Activated T-cell treated with anti-CD3 and anti-CD28 coated beads, Interleukin-2, amount 50 U/mL, for 4 hours (primary cell): ENCODE results near the gene LRP11. TPM values are rescaled to one million over a fixed set of nuclear protein-coding genes. Genes with fewer than 3 reads are reported as not detected.

ENCODE experiments used
- ATAC-seq, 2 donors: fragments of 200-7000 bp; cut with Tn5 transposase; one replicate each; pipeline ENCODE4 v1.10.0; 2021
- DNase-seq: peaks from one replicate; pipeline ENCODE4 v3.0.0-alpha.2; 2020
- H3K27me3 Mint-ChIP-seq: one replicate; pipeline ENCODE4 v1.8.0; 2021; ENCODE audit warnings: low read depth, mixed read lengths
- H3K36me3 Mint-ChIP-seq: one replicate; pipeline ENCODE4 v1.8.0; 2022; ENCODE audit warnings: mixed read lengths; ENCODE audit not compliant: insufficient read depth
- H3K4me1 Mint-ChIP-seq: one replicate; pipeline ENCODE4 v1.8.0; 2021; ENCODE audit warnings: low read depth, mixed read lengths
- H3K4me3 Mint-ChIP-seq: one replicate; pipeline ENCODE4 v1.8.0; 2021; ENCODE audit warnings: mild to moderate bottlenecking, moderate library complexity, mixed read lengths
- H3K9me3 Mint-ChIP-seq: one replicate; pipeline ENCODE4 v1.8.0; 2021; ENCODE audit warnings: mixed read lengths
- total RNA-seq, 3 donors: library from RNA; stranded (reverse); gene quantifications; one replicate each; pipeline ENCODE4 v1.2.1, GENCODE V29; 2021

The LRP11 gene
- total RNA-seq, 3 donors from 2014 or later = 2.0 to 3.4 (median 3.2) TPM

GRCh38 chr6:149889326-149889725 lies 25.2 kb upstream of the LRP11 start:
- Mint-ChIP-seq H3K4me3 (no peak overlapping the region), H3K4me1 (no peaks in the 10 kb centered on the region), H3K27me3 (peaks cover 8% of the 10 kb centered on the region), H3K9me3 (no peaks in the 10 kb centered on the region), H3K36me3 (no peaks in the 10 kb centered on the region)
- no peak for DNase-seq
- no peak for ATAC-seq

DNA sequence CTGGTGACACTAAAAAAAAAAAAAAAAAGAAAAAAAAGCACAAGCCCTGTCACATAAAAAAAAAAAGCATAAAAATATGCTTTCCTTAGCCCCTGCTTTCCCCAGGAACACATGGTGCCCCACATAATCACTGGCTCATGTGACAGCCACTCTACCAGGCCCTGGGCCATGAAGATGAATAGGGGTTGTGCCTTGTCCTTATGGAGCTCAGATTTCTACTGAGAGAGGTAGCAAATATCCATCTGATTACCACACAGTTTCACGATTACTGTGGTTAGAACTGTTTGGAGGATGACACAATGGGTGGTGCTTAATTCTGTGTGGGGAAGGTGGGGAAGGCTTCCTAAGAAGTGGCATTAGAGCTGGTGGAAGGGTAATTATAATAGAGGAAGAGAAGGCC lies 24.5 kb upstream of the LRP11 start:
- Mint-ChIP-seq H3K36me3 (no peaks in the 10 kb centered on the region), H3K4me3 (no peak overlapping the region), H3K4me1 (no peaks in the 10 kb centered on the region), H3K9me3 (no peaks in the 10 kb centered on the region), H3K27me3 (peaks cover 10% of the 10 kb centered on the region)
- no peak for ATAC-seq
- DNase-seq = no peak

- Mint-ChIP-seq H3K36me3 (no peaks in the 10 kb centered on the region), H3K4me1 (no peaks in the 10 kb centered on the region), H3K27me3 (peaks cover 14% of the 10 kb centered on the region), H3K9me3 (no peaks in the 10 kb centered on the region), H3K4me3 (no peak overlapping the region)
- ATAC-seq = no peak
- no peak for DNase-seq
Measured at GRCh38 chr6:149888093-149888492, 23.9 kb upstream of the LRP11 start.

GRCh38 chr6:149887343-149887742 lies 23.2 kb upstream of the LRP11 start:
- no peak for ATAC-seq
- Mint-ChIP-seq H3K4me3 (no peak overlapping the region), H3K27me3 (peaks cover 14% of the 10 kb centered on the region), H3K4me1 (no peaks in the 10 kb centered on the region), H3K9me3 (no peaks in the 10 kb centered on the region), H3K36me3 (no peaks in the 10 kb centered on the region)
- DNase-seq = no peak

DNA sequence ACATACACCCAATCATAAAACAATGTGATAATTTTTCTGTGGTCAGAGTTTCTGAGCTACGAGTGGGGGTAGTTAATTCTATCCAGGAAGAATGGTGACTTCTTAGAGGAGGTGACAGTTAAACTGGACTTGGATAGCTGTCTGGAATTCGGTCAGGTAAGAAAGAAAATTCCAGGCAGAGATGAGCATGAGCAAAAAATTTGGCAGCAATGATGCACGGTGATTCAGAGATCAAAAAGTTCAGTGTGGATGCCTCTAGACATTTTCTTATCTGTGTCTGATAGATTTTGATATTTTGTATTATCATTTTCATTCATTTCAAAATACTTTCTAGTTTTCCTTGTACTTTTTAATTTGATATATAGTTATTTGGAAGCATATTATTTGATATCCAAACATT lies 21.7 kb upstream of the LRP11 start:
- H3K27me3 Mint-ChIP-seq = peaks cover 18% of the 10 kb centered on the region
- ATAC-seq = no peak

DNA sequence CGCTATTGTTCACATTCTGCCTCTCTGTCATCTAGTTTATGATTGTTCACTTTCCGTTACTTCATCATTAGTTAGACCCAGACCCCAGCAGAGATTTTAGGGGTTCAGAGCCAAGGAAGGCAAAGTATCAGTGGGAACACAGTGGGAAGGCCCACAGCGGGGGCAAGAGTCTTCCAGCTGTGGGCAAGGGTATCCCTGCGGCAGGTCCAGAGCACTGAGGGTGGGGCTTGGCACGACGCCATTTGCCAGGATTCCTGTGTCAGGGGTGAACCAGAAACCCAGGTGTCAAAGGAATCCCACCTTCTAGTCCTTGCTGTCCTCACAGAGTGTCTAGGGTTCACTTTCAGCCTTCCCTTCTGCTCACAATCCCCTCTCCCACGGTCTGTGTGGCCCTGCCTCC lies 20.5 kb upstream of the LRP11 start:
- Mint-ChIP-seq H3K27me3 (peaks cover 22% of the 10 kb centered on the region), H3K36me3 (no peaks in the 10 kb centered on the region), H3K4me1 (no peaks in the 10 kb centered on the region), H3K4me3 (no peak overlapping the region), H3K9me3 (no peaks in the 10 kb centered on the region)
- ATAC-seq = no peak
- DNase-seq = no peak

More for the DNA sequence above, 21.7 kb upstream of the LRP11 start:
- Mint-ChIP-seq H3K4me1 (no peaks in the 10 kb centered on the region), H3K36me3 (no peaks in the 10 kb centered on the region), H3K9me3 (no peaks in the 10 kb centered on the region), H3K4me3 (no peak overlapping the region)
- no peak for DNase-seq

- no peak for DNase-seq
- Mint-ChIP-seq H3K27me3 (peaks cover 22% of the 10 kb centered on the region), H3K4me1 (no peaks in the 10 kb centered on the region), H3K36me3 (no peaks in the 10 kb centered on the region), H3K4me3 (no peak overlapping the region), H3K9me3 (no peaks in the 10 kb centered on the region)
- ATAC-seq = no peak
Measured at GRCh38 chr6:149884215-149884614, 20.1 kb upstream of the LRP11 start.

DNA sequence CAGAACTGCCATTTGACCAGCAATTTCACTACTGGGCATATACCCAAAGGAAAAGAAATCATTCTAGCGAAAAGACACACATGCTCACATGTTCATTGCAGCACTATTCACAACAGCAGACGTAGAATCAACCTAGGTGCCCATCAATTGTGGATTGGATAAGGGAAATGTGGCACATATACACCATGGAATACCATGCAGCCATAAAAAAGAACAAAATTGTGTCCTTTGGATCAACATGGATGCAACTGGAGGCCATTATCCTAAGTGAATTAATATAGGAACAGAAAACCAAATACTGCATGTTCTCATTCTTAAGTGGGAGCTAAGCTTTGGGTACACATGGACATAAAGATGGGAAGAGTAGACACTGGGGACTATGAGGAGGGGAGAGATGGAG lies 17.7 kb upstream of the LRP11 start:
- Mint-ChIP-seq H3K36me3 (no peaks in the 10 kb centered on the region), H3K4me1 (no peaks in the 10 kb centered on the region), H3K9me3 (no peaks in the 10 kb centered on the region), H3K4me3 (no peak overlapping the region), H3K27me3 (peaks cover 37% of the 10 kb centered on the region)
- no peak for ATAC-seq
- DNase-seq = no peak

DNA sequence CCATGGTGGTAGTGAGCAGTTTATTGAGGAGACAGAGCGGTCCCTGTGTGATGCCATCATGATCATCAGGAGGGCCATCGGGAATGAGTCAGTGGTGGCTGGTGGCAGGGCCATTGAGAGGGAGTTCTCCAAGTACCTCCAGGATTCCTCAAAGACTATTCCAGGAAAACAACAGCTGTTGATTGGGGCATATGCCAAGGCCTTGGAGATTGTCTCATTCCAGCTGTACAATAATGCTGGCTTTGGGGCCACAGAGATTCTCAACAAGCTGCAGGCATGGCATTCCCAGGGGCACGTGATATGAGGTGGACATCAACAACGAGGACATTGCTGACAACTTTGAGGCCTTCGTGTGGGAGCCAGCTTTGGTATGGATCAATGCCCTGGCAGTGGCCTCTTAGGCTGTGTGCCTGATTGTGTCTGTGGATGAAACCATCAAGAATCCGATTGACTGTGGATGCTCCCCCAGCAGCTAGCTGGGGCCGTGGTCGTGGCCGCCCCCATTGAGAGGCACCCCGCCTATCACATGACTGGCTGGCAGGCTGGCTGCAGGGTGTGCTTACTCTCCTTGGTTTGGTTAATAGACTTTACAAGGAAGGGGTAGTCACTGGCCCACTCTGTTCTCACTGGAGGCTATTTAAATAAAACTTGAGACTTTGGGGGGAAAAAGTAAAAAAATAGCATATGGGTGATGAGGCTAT lies 17.1 kb upstream of the LRP11 start:
- Mint-ChIP-seq H3K4me3 (no peak overlapping the region), H3K27me3 (peaks cover 42% of the 10 kb centered on the region), H3K36me3 (no peaks in the 10 kb centered on the region), H3K4me1 (no peaks in the 10 kb centered on the region), H3K9me3 (no peaks in the 10 kb centered on the region)
- DNase-seq (no peak), ATAC-seq (no peak)

- Mint-ChIP-seq H3K27me3 (peaks cover 39% of the 10 kb centered on the region), H3K9me3 (no peaks in the 10 kb centered on the region), H3K4me3 (no peak overlapping the region), H3K4me1 (no peaks in the 10 kb centered on the region), H3K36me3 (no peaks in the 10 kb centered on the region)
- ATAC-seq = no peak
- DNase-seq = no peak
Measured at GRCh38 chr6:149877659-149878058, 13.5 kb upstream of the LRP11 start.

- Mint-ChIP-seq H3K36me3 (no peaks in the 10 kb centered on the region), H3K9me3 (no peaks in the 10 kb centered on the region)
- no peak for ATAC-seq
Measured at GRCh38 chr6:149876241-149876933, 12.2 kb upstream of the LRP11 start.

DNA sequence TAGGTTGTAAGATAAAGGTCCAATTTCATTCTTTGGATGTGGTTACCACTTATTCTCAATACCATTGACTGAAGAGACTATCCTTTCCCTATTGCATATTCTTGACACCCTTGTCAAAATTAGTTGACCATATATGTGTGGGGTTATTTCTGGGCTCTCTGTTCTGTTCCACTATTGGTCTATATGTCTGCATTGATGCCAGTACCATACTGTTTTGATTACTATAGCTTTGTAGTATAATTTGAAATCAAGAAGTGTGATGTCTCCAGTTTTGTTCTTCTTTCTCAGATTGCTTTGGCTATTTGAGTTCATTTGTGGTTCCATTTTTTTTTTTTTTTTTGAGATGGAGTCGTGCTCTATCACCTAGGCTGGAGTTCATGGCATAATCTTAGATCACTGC lies 8.1 kb upstream of the LRP11 start:
- H3K36me3 Mint-ChIP-seq = no peaks in the 10 kb centered on the region
- H3K27me3 Mint-ChIP-seq = peaks cover 17% of the 10 kb centered on the region
- no peaks in the 10 kb centered on the region for H3K4me1 Mint-ChIP-seq
- ATAC-seq (no peak), DNase-seq (no peak)
- H3K4me3 Mint-ChIP-seq = no peak overlapping the region
- H3K9me3 Mint-ChIP-seq = no peaks in the 10 kb centered on the region

More at GRCh38 chr6:149876241-149876933, 12.2 kb upstream of the LRP11 start:
- H3K4me3 Mint-ChIP-seq = no peak overlapping the region
- H3K27me3 Mint-ChIP-seq = peaks cover 39% of the 10 kb centered on the region
- no peaks in the 10 kb centered on the region for H3K4me1 Mint-ChIP-seq
- DNase-seq = no peak

- Mint-ChIP-seq H3K4me1 (no peaks in the 10 kb centered on the region), H3K36me3 (no peaks in the 10 kb centered on the region), H3K27me3 (peaks cover 9% of the 10 kb centered on the region), H3K4me3 (no peak overlapping the region), H3K9me3 (no peaks in the 10 kb centered on the region)
- DNase-seq (no peak), ATAC-seq (no peak)
Measured at GRCh38 chr6:149871182-149871581, 7.0 kb upstream of the LRP11 start.

DNA sequence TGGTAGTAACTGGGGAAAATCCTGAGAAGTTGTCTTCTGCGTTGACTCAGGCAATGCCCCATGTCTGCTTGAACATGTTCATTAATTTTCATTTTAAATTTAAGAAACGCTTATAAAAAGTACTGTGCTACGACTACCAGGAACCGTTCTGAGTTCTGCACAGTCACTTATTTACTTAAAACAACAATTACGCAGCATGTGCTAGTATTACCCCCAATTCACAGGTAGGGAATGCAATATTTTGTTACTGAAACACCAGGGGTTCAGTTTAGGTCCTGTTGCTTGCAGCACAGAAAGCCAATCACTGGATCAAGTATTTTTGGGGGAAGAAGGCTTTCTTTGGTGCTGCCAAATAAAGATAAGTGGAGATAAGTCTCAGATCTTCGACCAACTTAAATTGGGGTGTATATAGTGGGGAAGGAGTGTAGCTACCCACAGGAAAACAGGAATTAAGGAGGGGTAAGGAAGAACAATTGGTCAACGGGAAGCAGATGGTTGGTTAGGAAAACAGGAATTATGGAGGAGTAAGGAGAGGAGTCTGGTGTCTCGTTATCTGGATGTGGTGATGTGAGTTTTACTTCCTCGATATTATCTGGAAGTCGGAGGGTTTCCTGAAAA lies 5.2 kb upstream of the LRP11 start:
- H3K4me3 Mint-ChIP-seq = no peak overlapping the region
- DNase-seq (no peak), ATAC-seq (no peak)
- H3K36me3 Mint-ChIP-seq = no peaks in the 10 kb centered on the region
- no peaks in the 10 kb centered on the region for H3K9me3 Mint-ChIP-seq
- peaks cover 5% of the 10 kb centered on the region for H3K27me3 Mint-ChIP-seq
- H3K4me1 Mint-ChIP-seq = peaks cover 3% of the 10 kb centered on the region
